AG10803 (cell line): Measurements from ENCODE around the gene PARD6G.

ENCODE experiments used
- DNase-seq: peaks from one replicate; pipeline ENCODE4 v3.0.0; 2010; ENCODE audit warnings: low read depth
- H3K4me3 ChIP-seq: 2 replicates; pipeline ENCODE4 v1.5.1; 2011; ENCODE audit warnings: mild to moderate bottlenecking, low read length, control low read depth
- CTCF ChIP-seq: conservative IDR thresholded peaks from 2 replicates; pipeline ENCODE4 v1.5.1; 2011; ENCODE audit warnings: mild to moderate bottlenecking, low read length, control low read depth, inconsistent platforms

Gene PARD6G

GRCh38 chr18:80129672-80130367, 117.5 kb downstream of the PARD6G start:
- TF ChIP-seq CTCF, result no peak
- no peak for DNase-seq
- no peak overlapping the region for H3K4me3 ChIP-seq

- no peak for TF ChIP-seq CTCF
- no peak overlapping the region for H3K4me3 ChIP-seq
- no peak for DNase-seq
Measured at GRCh38 chr18:80127635-80128034, 119.7 kb downstream of the PARD6G start.

- no peak overlapping the region for H3K4me3 ChIP-seq
- DNase-seq, result no peak
- TF ChIP-seq CTCF, result no peak
Measured at GRCh38 chr18:80126797-80127196, 120.5 kb downstream of the PARD6G start.

- no peak for TF ChIP-seq CTCF
- DNase-seq, result no peak
- no peak overlapping the region for H3K4me3 ChIP-seq
Measured at GRCh38 chr18:80124131-80124530, 123.2 kb downstream of the PARD6G start.

- TF ChIP-seq CTCF, result no peak
- no peak for DNase-seq
Measured at GRCh38 chr18:80120932-80121331, 126.4 kb downstream of the PARD6G start.

GRCh38 chr18:80119111-80119510, 128.2 kb downstream of the PARD6G start:
- no peak for DNase-seq
- TF ChIP-seq CTCF, result no peak
- H3K4me3 ChIP-seq, result no peak overlapping the region

More at GRCh38 chr18:80120932-80121331, 126.4 kb downstream of the PARD6G start:
- no peak overlapping the region for H3K4me3 ChIP-seq

- no peak for TF ChIP-seq CTCF
- H3K4me3 ChIP-seq, result no peak overlapping the region
- DNase-seq, result no peak
Measured at GRCh38 chr18:80115035-80115434, 132.3 kb downstream of the PARD6G start.
